HG03135 (cell line): Measurements from ENCODE around the gene IL32.
"Not testable (repeated sequence)": the region's sequence is repeated elsewhere in the genome, so short reads cannot be mapped to it uniquely, and the experiment has no call there.

Experiments
- ATAC-seq: cut with Tn5 transposase; IDR thresholded peaks from one replicate; pipeline ENCODE4 v1.9.1; 2021; ENCODE audit warnings: mild to moderate bottlenecking, moderate library complexity; ENCODE audit not compliant: unreplicated experiment

Gene IL32

DNA sequence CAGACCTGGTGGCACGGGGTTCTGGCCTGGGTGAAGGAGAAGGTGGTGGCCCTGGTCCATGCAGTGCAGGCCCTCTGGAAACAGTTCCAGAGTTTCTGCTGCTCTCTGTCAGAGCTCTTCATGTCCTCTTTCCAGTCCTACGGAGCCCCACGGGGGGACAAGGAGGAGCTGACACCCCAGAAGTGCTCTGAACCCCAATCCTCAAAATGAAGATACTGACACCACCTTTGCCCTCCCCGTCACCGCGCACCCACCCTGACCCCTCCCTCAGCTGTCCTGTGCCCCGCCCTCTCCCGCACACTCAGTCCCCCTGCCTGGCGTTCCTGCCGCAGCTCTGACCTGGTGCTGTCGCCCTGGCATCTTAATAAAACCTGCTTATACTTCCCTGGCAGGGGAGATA lies 3.7 kb downstream of the IL32 start:
- ATAC-seq: not testable (repeated sequence)

DNA sequence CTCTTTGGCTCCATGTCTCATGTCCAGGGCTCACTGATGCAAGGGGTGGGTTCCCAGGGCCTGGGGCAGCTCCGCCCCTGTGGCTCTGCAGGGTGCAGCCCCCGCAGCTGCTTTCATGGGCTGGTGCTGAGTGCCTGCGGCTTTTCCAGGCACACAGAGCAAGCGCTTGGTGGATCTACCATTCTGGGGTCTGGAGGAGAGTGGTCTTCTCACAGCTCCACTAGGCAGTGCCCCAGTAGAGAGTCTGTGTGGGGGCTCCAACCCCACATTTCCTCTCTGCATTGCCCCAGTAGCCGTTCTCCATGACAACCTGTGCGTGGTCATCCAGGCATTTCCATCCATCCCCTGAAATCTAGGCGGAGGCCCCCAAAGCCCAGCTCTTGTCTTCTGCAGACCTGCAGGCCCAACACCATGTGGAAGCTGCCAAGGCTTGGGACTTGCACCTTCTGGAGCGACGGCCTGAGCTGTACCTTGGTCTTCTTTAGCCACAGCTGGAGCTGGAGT lies 5.2 kb downstream of the IL32 start:
- no peak for ATAC-seq

DNA sequence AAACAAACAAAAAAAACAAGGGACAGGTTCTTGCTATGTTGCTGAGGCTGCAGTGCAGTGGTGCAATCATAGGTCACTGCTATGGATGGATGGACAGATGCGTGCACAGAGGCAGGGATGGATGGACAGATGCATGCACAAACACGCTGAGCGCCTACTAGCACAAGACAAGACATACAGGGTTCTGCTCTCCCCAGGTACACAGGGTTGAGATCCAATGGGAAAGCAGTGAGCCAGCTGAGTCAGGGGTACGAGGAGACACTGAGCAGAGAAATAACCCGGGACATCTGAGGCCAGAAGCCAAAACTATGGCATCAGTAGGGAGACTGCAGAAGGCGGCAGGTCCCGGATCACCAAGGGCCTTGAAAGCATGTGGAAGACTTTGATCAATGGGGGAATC lies 6.2 kb downstream of the IL32 start:
- no peak for ATAC-seq

DNA sequence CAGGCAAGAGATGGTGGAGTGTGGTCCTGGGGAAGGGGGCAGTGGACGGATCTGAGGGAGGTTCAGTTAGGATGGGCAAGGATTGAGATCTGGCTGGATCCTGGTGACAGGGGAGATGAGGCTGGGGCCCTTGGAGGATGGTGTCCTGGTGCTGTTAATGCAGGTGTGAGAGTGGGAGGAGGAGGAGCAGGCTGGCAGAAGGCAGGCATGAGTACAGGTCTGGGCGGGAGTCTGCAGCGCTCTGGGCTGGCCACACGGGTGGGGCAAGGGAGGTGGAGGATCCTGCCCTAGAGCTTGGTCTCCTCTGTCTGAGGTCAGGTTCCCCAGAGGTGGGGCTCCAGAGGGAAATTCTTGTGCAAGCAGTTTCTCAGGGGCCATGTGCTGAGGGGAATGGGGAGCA lies 6.7 kb downstream of the IL32 start:
- ATAC-seq: not testable (repeated sequence)

DNA sequence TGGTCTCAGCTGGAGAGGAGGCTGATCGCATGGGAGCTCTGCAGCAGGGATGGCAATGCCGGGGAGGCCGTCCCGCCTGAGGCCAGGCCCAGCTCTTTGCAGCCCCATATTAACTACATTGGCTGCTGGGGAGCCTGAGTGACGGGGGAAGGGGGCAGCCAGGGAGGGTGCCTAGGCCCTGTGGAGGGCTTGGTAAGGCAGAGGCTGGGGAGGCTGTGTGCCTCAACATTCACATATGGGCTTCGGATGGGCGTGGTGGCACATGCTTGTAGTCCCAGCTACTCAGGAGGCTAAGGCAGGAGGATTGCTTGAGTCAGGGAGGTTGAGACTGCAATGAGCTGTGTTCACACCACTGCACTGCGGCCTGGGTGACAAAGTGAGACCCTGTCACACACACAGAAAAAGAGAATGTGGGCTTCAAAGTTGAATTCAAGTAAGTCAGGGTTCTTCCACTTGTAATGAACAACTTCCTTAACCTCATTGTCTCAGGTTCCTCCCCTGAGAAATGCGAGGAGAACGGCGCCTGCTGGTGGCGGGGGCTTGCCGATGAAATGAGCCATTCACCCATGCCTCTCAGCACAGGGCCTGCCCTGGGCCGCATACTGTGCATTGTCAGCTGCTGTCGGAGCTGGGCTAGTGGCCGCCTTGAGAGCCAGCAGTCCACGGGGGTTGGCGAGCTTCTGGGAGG lies 7.3 kb downstream of the IL32 start:
- ATAC-seq: not testable (repeated sequence)

DNA sequence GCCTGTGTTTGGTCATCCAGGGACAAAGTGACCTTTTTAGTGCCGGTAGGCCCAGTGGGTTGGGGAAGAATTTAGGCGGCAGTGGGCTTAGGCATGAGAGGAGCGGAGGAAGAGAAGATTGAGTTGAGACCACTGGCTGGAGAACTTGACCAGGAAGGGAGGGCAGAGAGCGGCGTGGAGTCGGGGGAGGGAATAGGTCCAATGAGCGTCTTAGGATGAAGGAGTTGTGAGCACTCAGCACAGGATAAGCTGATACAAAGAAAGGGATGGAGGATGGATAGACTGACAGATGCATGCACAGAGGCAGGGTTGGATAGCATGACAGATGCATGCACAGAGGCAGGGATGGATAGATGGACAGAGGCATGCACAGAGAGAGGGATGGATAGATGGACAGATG lies 8.0 kb downstream of the IL32 start:
- ATAC-seq: no peak

DNA sequence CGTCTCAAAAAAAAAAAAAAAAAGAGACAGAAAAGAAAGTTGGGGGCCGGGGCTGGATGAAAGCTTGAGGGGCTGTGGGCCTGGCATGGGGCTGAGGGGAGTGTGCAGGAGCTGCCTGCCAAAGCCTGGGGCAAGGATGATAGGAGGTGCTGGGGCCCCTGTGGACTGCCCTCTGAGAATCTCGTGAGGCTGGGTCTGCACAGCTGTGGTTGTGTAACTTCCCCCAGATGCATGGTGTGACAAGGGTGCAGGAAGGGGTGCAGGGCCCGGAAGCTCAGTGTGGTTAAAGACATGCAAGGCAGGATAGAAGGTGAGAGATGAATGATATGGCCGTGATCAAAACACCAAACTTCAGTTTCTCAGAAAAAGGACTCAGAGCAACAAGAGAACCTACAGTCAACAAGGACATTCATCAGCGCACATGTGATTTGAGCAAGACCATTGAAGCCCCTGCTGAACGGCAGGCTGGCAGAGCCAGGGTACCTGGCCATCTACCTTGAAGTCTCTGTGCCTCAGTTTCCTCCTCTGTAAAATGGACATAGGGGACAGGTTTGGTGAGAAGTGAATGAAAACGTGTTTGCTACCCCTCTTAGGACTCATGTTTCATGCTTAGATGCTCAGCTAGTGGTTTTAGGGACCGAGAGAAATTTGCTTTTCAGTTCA lies 9.6 kb downstream of the IL32 start:
- ATAC-seq: peak; percentile 59

DNA sequence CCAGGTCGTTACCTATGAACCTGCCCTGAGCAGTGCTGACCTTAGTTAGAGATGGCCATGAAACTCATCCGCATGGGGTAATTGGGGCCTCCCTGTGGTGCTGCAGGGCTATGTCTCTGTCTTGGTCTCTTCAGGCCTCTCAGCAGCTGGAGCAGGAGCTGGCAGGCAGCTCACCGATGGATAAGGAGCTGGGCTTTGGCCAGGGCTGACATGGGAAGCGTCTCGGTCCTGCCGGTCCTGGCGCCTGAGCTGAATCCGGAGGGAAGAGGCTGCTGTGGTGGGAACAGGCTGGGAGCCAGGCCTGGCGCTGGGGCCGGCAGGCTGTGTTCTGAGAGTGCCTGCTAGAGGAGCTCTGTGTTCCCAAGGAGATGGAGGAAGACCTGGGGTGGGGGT lies 10.1 kb downstream of the IL32 start:
- ATAC-seq: no peak

DNA sequence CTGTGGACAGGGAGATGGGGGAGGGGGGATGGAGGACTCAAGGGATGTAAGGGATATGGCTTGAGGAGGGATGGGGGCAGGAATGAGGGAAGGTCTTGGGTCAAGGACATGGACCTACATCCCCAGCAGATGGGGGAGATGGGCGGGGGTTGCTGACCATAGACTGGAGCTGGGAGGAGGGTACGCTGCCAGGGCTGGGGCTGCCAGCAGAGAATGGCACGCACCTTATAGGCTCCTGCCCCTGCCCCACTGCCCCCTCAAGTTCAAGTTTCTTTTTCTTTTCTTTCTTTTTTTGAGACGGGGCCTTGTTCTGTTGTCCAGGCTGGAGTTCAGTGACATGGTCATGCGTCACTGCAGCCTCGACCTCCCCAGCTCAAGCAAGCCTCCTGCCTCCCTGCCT lies 10.5 kb downstream of the IL32 start:
- not testable (repeated sequence) for ATAC-seq

DNA sequence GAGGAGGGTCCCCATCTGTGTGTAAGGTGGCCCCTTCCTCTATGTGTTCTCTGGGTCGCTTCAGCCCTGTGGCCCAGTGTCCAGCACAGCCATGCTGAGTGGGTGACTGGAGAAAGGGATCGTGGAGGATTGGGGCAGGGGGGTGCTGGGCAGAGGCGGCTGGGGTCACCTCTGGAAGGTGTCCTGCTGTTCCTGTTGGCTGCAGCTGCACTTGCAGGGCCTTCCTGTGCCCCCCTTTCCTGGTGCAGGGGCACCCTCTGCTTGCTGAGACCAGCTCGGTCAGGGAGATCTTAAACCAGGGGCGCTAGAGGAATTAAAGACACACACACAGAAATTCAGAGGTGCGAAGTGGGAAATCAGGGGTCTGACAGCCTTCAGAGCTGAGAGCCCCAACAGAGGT lies 11.1 kb downstream of the IL32 start:
- ATAC-seq: no peak

DNA sequence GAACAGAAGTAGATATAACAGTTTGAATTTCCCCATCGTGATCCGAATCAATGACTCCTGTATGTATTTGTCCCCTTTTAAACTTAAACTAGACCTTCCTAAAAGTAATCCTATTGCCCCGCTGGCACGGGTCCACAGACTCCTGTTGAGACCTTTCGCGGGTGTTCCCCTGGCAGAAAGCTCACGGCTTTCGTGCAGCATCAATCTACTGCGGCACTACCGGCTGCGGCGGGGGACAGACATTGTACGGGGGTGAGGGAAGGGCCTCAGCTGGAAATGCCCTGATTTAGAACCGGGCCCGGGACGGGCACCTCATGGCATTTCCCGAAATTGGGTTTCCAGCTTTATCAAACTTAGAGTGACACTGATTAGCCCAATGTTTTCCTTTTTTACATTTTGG lies 14.6 kb downstream of the IL32 start:
- ATAC-seq: no peak

DNA sequence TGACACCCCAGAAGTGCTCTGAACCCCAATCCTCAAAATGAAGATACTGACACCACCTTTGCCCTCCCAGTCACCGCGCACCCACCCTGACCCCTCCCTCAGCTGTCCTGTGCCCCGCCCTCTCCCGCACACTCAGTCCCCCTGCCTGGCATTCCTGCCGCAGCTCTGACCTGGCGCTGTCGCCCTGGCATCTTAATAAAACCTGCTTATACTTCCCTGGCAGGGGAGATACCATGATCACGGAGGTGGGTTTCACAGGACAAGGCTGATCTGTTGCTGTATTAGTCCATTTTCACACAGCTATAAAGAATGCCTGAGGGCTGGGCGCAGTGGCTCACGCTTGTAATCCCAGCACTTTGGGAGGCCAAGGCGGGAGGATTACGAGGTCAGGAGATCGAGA lies 16.5 kb downstream of the IL32 start:
- not testable (repeated sequence) for ATAC-seq

DNA sequence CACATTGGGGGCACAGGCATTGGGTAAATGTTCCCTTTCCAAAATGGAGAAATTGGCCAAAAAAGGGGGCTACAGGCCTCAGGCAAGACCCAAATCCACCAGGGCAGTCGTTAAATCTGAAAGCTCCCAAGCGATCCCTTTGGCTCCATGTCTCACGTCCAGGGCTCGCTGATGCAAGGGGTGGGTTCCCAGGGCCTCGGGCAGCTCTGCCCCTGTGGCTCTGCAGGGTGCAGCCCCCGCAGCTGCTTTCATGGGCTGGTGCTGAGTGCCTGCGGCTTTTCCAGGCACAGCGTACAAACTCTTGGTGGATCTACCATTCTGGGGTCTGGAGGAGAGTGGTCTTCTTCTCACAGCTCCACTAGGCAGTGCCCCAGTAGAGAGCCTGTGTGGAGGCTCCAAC lies 18.0 kb downstream of the IL32 start:
- not testable (repeated sequence) for ATAC-seq

DNA sequence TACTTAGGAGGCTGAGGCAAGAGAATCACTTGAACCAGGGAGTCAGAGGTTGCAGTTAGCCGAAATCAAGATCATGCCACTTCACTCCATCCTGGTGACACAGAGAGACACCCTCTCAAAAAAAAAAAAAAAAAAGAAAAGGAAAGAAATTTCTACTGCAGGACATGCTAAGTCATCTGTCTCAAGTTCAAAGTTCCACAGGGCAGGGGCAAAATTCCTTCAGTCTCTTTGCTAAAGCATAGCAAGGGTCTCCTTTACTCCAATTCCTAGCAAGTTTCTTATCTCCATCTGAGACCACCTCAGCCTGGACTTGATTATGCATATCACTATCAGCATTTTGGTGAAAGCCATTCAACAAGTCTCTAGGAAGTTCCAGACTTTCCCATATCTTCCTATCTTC lies 19.1 kb downstream of the IL32 start:
- ATAC-seq: no peak

DNA sequence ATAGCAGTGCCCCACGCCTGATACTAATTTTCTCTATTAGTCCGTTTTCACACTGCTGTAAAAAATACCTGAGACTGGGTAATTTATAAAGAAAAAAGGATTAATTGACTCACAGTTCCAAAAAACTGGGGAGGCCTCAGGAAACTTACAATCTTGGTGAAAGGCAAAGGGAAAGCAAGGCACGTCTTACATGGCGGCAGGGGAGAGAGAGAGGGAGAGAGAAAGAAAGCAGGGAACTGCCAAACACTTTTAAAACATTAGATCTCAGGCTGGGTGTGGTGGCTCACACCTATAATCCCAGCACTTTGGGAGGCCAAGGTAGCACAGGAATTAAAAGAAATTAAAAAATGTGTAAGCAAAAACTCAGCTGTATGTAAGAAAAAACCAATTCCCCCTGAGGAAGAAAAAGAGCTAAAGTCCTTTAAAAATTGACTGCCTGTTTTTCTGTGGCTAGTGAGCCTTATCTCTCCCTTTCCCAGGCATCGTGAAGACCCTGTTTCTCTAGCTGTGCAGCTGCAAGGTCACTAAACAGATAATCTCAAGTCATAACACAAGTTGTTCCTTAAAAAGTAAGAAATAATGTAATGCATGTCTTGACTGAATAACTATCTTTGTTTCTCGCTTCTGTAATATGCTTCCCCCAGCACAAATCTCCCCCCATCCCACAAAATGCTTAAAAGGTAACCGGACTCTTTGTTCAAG lies 19.7 kb downstream of the IL32 start:
- ATAC-seq: no peak

DNA sequence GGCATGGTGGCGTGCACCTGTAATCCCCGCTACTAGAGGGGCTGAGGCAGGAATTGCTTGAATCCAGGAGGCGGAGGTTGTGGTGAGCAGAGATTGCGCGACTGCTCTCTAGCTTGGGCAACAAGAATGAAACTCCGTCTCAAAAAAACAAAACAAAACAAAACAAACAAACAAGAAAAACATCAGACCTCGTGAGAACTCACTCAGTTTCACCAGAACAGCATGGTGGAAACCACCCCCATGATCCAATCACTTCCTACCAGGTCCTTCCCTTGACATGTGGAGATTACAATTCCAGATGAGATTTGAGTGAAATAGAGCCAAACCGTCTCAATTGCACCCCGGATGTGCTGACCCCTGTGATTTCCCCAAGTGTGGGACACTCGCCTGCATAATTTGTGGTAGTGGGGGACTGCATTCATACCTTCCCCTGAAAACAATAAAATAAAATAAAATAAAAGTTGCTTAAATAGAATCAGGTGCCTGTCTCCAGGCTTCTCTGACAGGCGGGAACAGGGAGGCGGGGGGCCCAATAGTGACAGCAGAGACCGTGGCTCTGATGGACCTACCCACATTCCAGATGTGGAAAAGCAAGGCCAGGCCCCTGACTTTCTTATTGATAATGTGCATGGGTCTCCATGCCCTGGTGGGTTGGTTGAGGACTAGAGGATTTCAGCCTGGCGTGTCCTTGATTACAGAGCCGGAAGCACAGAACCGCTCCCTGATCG lies 20.6 kb downstream of the IL32 start:
- ATAC-seq: no peak

DNA sequence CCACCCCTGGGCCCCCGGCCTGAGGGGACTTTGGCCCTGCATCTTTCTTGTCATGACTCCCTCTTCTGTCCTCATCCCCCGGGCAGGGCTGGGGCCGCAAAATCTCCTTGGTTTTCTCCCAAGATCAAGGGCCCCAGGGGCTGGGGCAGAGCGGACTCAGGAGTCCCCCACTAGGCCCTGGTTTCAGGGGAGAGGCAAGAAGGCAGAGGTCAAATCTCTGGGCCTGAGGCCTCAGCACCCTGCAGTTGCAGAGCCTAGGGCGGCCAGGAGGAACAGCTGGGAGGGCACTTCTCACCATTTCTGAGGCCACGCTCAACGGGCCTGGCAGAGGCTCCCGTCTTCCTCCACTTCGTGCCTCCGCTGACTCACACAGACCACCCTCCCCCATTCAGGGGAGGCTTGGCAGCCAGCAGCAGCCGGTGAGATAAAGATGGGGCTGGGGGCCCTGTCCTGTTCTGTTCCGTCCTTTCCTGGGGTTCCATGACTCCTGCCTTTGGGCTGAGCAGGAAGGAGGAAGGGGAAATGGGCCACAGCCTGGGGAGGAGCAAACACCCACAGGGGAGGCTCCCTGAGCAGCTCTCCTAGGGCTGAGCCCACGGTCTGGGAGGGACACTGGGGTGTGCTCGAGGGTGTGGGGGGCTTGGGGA lies 21.3 kb downstream of the IL32 start:
- no peak for ATAC-seq

DNA sequence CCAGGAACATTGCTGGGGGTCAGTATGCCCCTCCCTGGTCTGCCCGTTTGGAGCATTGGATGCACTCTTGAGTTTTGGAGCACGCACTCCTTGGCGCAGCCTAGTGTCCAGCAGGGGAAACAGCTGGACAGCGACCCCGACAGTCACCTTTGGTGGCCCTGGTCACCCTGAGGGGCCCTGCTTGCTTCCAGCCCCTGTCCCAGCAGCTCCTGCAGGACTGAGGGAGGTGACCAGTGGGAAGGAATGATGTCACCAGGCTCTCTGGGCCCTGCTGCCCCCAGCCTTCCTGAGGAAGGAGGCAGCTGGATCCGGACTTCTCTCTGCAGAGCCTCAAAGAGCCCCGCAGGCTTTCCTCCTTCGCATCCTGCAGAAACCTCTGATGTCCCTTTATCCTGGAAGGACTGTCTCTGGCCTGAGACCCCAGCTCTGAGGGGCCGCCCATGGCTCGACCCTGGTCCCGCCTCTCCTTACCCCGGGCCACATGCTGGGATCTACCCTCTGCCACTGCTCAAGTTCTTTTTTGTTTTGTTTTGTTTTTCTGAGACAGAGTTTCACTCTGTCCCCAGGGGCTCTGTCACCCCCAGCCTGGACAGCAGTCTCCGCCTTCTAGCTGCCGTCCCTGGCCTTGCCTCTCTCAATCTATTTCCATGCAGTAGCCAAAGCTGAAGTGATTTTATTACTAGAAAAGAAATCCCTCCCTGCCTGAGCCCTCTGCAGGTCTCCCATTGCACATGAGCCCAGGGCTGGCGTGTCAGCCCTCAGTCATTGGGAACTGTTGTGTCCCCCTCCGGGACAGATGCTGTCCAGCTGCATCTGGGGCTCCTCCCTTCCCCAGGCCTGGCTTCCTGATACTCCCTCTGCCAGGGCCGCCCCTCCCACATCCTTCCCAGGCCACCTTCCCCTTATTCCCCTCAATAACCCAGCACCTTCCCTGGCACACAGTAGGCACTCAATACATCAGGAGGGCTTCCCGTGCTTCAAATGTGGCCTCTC lies 22.1 kb downstream of the IL32 start:
- no peak for ATAC-seq

DNA sequence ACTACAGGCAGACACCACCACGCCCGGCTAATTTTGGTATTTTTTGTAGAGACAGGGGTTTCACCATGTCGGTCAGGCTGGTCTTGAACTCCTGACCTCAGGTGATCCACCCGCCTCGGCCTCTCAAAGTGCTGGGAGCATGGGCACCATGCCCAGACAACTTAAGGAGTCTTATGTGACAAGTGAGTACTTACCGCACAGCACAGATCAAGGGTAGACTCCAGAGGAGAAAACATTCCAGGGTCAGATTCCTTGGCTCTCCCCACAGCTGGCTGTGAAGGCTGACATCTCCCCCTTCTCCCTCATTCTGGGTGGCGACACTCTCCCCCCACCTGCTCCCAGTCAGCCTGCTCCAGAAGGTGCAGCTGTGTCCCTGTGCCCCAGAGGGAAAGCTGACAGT lies 23.0 kb downstream of the IL32 start:
- no peak for ATAC-seq
